ENCODE measurements around the gene POM121C. TPM values are rescaled to one million over a fixed set of nuclear protein-coding genes. Genes with fewer than 3 reads are reported as not detected.
"Not testable (repeated sequence)": the region's sequence is repeated elsewhere in the genome, so short reads cannot be mapped to it uniquely, and the experiment has no call there.

POM121C gene
- total RNA-seq, 1 experiment from 2014 or later, result 66.6 TPM

- H3K9me3 ChIP-seq (ENCODE audit: control insufficient read depth, insufficient read depth, low read depth, low read length); H3K36me3 ChIP-seq (ENCODE audit: control insufficient read depth, insufficient read depth, low read length); CTCF ChIA-PET; DNase-seq (ENCODE audit: low read depth, low spot score); H3K27ac ChIP-seq (ENCODE audit: low read length); H3K4me1 ChIP-seq (ENCODE audit: control insufficient read depth, insufficient read depth, low read length); intact Hi-C loops (cut with micrococcal nuclease; ENCODE audit: unreplicated experiment); H3K4me3 ChIP-seq (ENCODE audit: low read depth in 2 of 2, low read length in 2 of 2); POLR2A ChIA-PET; H3K27me3 ChIP-seq (ENCODE audit: control insufficient read depth, insufficient read depth, low read length); in situ Hi-C loops (cut with HindIII; ENCODE audit: low pct_unique_long_range_greater_than_20kb, low sequenced_read_pairs); BruUV-seq (replicated peaks): not testable (repeated sequence)
- peak; percentile 68 for TF ChIP-seq CTCF (IDR thresholded peaks at IDR 0.05)
- peak; percentile 69 for ATAC-seq
Measured at GRCh38 chr7:75418292-75418858, 67.7 kb downstream of the POM121C start.

GRCh38 chr7:75416787-75417186 is 69.3 kb downstream of the POM121C start:
- in situ Hi-C loops (cut with HindIII; ENCODE audit: low pct_unique_long_range_greater_than_20kb, low sequenced_read_pairs); DNase-seq (ENCODE audit: low read depth, low spot score); POLR2A ChIA-PET; BruUV-seq (replicated peaks); intact Hi-C loops (cut with micrococcal nuclease; ENCODE audit: unreplicated experiment); H3K4me1 ChIP-seq (ENCODE audit: control insufficient read depth, insufficient read depth, low read length); H3K9me3 ChIP-seq (ENCODE audit: control insufficient read depth, insufficient read depth, low read depth, low read length); ATAC-seq; H3K36me3 ChIP-seq (ENCODE audit: control insufficient read depth, insufficient read depth, low read length); H3K4me3 ChIP-seq (ENCODE audit: low read depth in 2 of 2, low read length in 2 of 2); H3K27me3 ChIP-seq (ENCODE audit: control insufficient read depth, insufficient read depth, low read length); H3K27ac ChIP-seq (ENCODE audit: low read length); CTCF ChIA-PET: not testable (repeated sequence)

- BruUV-seq (replicated peaks); H3K27ac ChIP-seq (ENCODE audit: low read length); in situ Hi-C loops (cut with HindIII; ENCODE audit: low pct_unique_long_range_greater_than_20kb, low sequenced_read_pairs); H3K9me3 ChIP-seq (ENCODE audit: control insufficient read depth, insufficient read depth, low read depth, low read length); H3K4me1 ChIP-seq (ENCODE audit: control insufficient read depth, insufficient read depth, low read length); intact Hi-C loops (cut with micrococcal nuclease; ENCODE audit: unreplicated experiment); ATAC-seq; DNase-seq (ENCODE audit: low read depth, low spot score); H3K27me3 ChIP-seq (ENCODE audit: control insufficient read depth, insufficient read depth, low read length); H3K4me3 ChIP-seq (ENCODE audit: low read depth in 2 of 2, low read length in 2 of 2); POLR2A ChIA-PET; H3K36me3 ChIP-seq (ENCODE audit: control insufficient read depth, insufficient read depth, low read length): not testable (repeated sequence)
- CTCF ChIA-PET, result interaction anchor here (0.6 kb wide), 1 partner anchor 150 kb away, joined by 4 read pairs; no protein-coding TSS in a partner anchor
Measured at GRCh38 chr7:75415829-75416373, 70.2 kb downstream of the POM121C start.

- DNase-seq (ENCODE audit: low read depth, low spot score); H3K36me3 ChIP-seq (ENCODE audit: control insufficient read depth, insufficient read depth, low read length); ATAC-seq; in situ Hi-C loops (cut with HindIII; ENCODE audit: low pct_unique_long_range_greater_than_20kb, low sequenced_read_pairs); H3K27ac ChIP-seq (ENCODE audit: low read length); BruUV-seq (replicated peaks); CTCF ChIA-PET; POLR2A ChIA-PET; H3K4me1 ChIP-seq (ENCODE audit: control insufficient read depth, insufficient read depth, low read length); H3K27me3 ChIP-seq (ENCODE audit: control insufficient read depth, insufficient read depth, low read length); H3K4me3 ChIP-seq (ENCODE audit: low read depth in 2 of 2, low read length in 2 of 2); H3K9me3 ChIP-seq (ENCODE audit: control insufficient read depth, insufficient read depth, low read depth, low read length); intact Hi-C loops (cut with micrococcal nuclease; ENCODE audit: unreplicated experiment): not testable (repeated sequence)
Measured at GRCh38 chr7:75415428-75415817, 70.7 kb downstream of the POM121C start.

GRCh38 chr7:75414708-75415427 is 71.2 kb downstream of the POM121C start:
- H3K27ac ChIP-seq (ENCODE audit: low read length); H3K4me1 ChIP-seq (ENCODE audit: control insufficient read depth, insufficient read depth, low read length); H3K9me3 ChIP-seq (ENCODE audit: control insufficient read depth, insufficient read depth, low read depth, low read length); H3K27me3 ChIP-seq (ENCODE audit: control insufficient read depth, insufficient read depth, low read length); BruUV-seq (replicated peaks); POLR2A ChIA-PET; in situ Hi-C loops (cut with HindIII; ENCODE audit: low pct_unique_long_range_greater_than_20kb, low sequenced_read_pairs); DNase-seq (ENCODE audit: low read depth, low spot score); H3K4me3 ChIP-seq (ENCODE audit: low read depth in 2 of 2, low read length in 2 of 2); H3K36me3 ChIP-seq (ENCODE audit: control insufficient read depth, insufficient read depth, low read length); ATAC-seq; CTCF ChIA-PET; intact Hi-C loops (cut with micrococcal nuclease; ENCODE audit: unreplicated experiment): not testable (repeated sequence)

- in situ Hi-C loops (cut with HindIII; ENCODE audit: low pct_unique_long_range_greater_than_20kb, low sequenced_read_pairs); H3K4me3 ChIP-seq (ENCODE audit: low read depth in 2 of 2, low read length in 2 of 2); ATAC-seq; H3K4me1 ChIP-seq (ENCODE audit: control insufficient read depth, insufficient read depth, low read length); BruUV-seq (replicated peaks); H3K9me3 ChIP-seq (ENCODE audit: control insufficient read depth, insufficient read depth, low read depth, low read length); intact Hi-C loops (cut with micrococcal nuclease; ENCODE audit: unreplicated experiment); POLR2A ChIA-PET; H3K27ac ChIP-seq (ENCODE audit: low read length); CTCF ChIA-PET; DNase-seq (ENCODE audit: low read depth, low spot score); H3K27me3 ChIP-seq (ENCODE audit: control insufficient read depth, insufficient read depth, low read length); H3K36me3 ChIP-seq (ENCODE audit: control insufficient read depth, insufficient read depth, low read length): not testable (repeated sequence)
Measured at GRCh38 chr7:75414204-75414603, 71.9 kb downstream of the POM121C start.

- H3K27me3 ChIP-seq (ENCODE audit: control insufficient read depth, insufficient read depth, low read length); intact Hi-C loops (cut with micrococcal nuclease; ENCODE audit: unreplicated experiment); H3K4me3 ChIP-seq (ENCODE audit: low read depth in 2 of 2, low read length in 2 of 2); POLR2A ChIA-PET; CTCF ChIA-PET; H3K27ac ChIP-seq (ENCODE audit: low read length); DNase-seq (ENCODE audit: low read depth, low spot score); H3K36me3 ChIP-seq (ENCODE audit: control insufficient read depth, insufficient read depth, low read length); ATAC-seq; H3K4me1 ChIP-seq (ENCODE audit: control insufficient read depth, insufficient read depth, low read length); BruUV-seq (replicated peaks); in situ Hi-C loops (cut with HindIII; ENCODE audit: low pct_unique_long_range_greater_than_20kb, low sequenced_read_pairs); H3K9me3 ChIP-seq (ENCODE audit: control insufficient read depth, insufficient read depth, low read depth, low read length): not testable (repeated sequence)
Measured at GRCh38 chr7:75410823-75411173, 75.3 kb downstream of the POM121C start.
